ENCODE data around the gene MPLKIP.

- no peak for TF ChIP-seq CTCF (IDR thresholded peaks at IDR 0.05)
- no peak for TF ChIP-seq CHD4 (IDR thresholded peaks at IDR 0.05; ENCODE audit: borderline replicate concordance)
- no peak for TF ChIP-seq NR3C1 (IDR thresholded peaks at IDR 0.05)
- TF ChIP-seq MAX (IDR thresholded peaks at IDR 0.05) = no peak
- no peak for TF ChIP-seq ZSCAN20 (CRISPR knock-in tag; IDR thresholded peaks at IDR 0.05)
- TF ChIP-seq HOXA7 (CRISPR knock-in tag; IDR thresholded peaks at IDR 0.05) = no peak
- TF ChIP-seq CBX8 (IDR thresholded peaks at IDR 0.05) = no peak
- TF ChIP-seq CEBPB (IDR thresholded peaks at IDR 0.05) = no peak
Measured at GRCh38 chr7:40165216-40165615, 30.8 kb upstream of the MPLKIP start.

All from A549 (cell line).